ENCODE data around the gene PIK3AP1. TPM values are rescaled to one million over a fixed set of nuclear protein-coding genes. Genes with fewer than 3 reads are reported as not detected.
A peak's percentile ranks its signal among the peaks of the same experiment; 100 is the strongest.

PIK3AP1 gene
- total RNA-seq, result 10 to 100 TPM in 2 of 5 donors, 1 to 10 TPM in 2, not detected in 1; 6.4 to 14.5 (median 9.4) TPM
- polyA plus RNA-seq, result 1 to 10 TPM; 2.6 to 6.2 (median 3.4) TPM
- long read RNA-seq, donor 1, result 0 reads
- long read RNA-seq, donor 2, result 0 reads
- long read RNA-seq, donor 3, result 0 reads
- long read RNA-seq, donor 4, partial matches to known transcripts, result 1,043 of 1,043 reads
- long read RNA-seq, donor 4, other reads (novel, unspliced or antisense), result 0 of 1,043 reads
- long read RNA-seq, donor 5, full-length matches to known transcripts, result 1 of 6,365 reads
- long read RNA-seq, donor 5, partial matches to known transcripts, result 6,364 of 6,365 reads
- long read RNA-seq, donor 5, other reads (novel, unspliced or antisense), result 0 of 6,365 reads
- long read RNA-seq, donor 6, result 0 reads
- long read RNA-seq, donor 7, partial matches to known transcripts, result 7,815 of 7,815 reads
- long read RNA-seq, donor 7, other reads (novel, unspliced or antisense), result 0 of 7,815 reads
- long read RNA-seq, donor 8, result 0 reads
- long read RNA-seq, donor 9, result 0 reads
- long read RNA-seq, donor 10, result 0 reads

GRCh38 chr10:96720422-96721206 is at the start of gene PIK3AP1:
PIK3AP1 (minus strand) TSS chr10:96720514; CDS start chr10:96720394, 120 bp downstream.
- TF ChIP-seq POLR2A (IDR thresholded peaks at IDR 0.05), result no peak
- TF ChIP-seq EP300 (IDR thresholded peaks at IDR 0.05), result no peak
- no peak for TF ChIP-seq CTCF (IDR thresholded peaks at IDR 0.05)
- no peak for TF ChIP-seq POLR2AphosphoS5 (IDR thresholded peaks at IDR 0.05)
- 1 to 12% (median 2%) methylated on average over 10 to 52 of the region's 52 CpGs for WGBS, 5 donors
- Histone ChIP-seq H3K4me1 (peaks cover 11 to 20% (median 17%) of the 10 kb centered on the region in 4 donors), H3K27ac (peak within 1 kb of the TSS; percentile 31 to 83 (median 72)), H3K36me3 (no peaks in the 10 kb centered on the region), H3K4me3 (peak within 1 kb of the TSS; percentile 57 to 74 (median 65)), H3K9me3 (no peaks in the 10 kb centered on the region), H3K27me3 (peaks cover 0 to 15% (median 0%) of the 10 kb centered on the region in 3 donors)
- intact Hi-C loops (cut with DNase I; ENCODE audit: low total_unique reads), result no loop called here
- peak; percentile 66 to 78 for DNase-seq

GRCh38 chr10:96768136-96768535 is 47.8 kb upstream of the PIK3AP1 start:
- no peaks in the 10 kb centered on the region for H3K27me3 ChIP-seq
- H3K36me3 ChIP-seq, result no peaks in the 10 kb centered on the region
- 84 to 91% (median 90%) methylated on average over 11 of the region's 11 CpGs for WGBS, 5 donors
- intact Hi-C loops (cut with DNase I; ENCODE audit: low total_unique reads), result no loop called here
- H3K4me1 ChIP-seq, result no peaks in the 10 kb centered on the region
- TF ChIP-seq POLR2A (IDR thresholded peaks at IDR 0.05) (no peak), POLR2AphosphoS5 (IDR thresholded peaks at IDR 0.05) (no peak), CTCF (IDR thresholded peaks at IDR 0.05) (no peak), EP300 (IDR thresholded peaks at IDR 0.05) (no peak)
- no peak overlapping the region for H3K27ac ChIP-seq
- no peak for DNase-seq
- H3K9me3 ChIP-seq, result peaks cover 0 to 12% (median 7%) of the 10 kb centered on the region in 4 donors
- H3K4me3 ChIP-seq, result no peak overlapping the region

- no peak for TF ChIP-seq CTCF (IDR thresholded peaks at IDR 0.05)
- no peak for TF ChIP-seq EP300 (IDR thresholded peaks at IDR 0.05)
- TF ChIP-seq POLR2AphosphoS5 (IDR thresholded peaks at IDR 0.05), result no peak
- no peak for TF ChIP-seq POLR2A (IDR thresholded peaks at IDR 0.05)
- Histone ChIP-seq H3K4me3 (no peak overlapping the region), H3K27me3 (no peaks in the 10 kb centered on the region), H3K9me3 (peaks cover 0 to 9% (median 7%) of the 10 kb centered on the region in 4 donors), H3K36me3 (no peaks in the 10 kb centered on the region), H3K27ac (no peak overlapping the region), H3K4me1 (no peaks in the 10 kb centered on the region)
- WGBS, 5 donors, result 81 to 97% (median 86%) methylated on average over 2 of the region's 2 CpGs
- DNase-seq, result no peak
- intact Hi-C loops (cut with DNase I; ENCODE audit: low total_unique reads), result no loop called here
These were observed 47.3 kb upstream of the PIK3AP1 start for GRCh38 chr10:96767611-96768010.

Data from stomach (tissue), 19 donors.